Neural cell (in vitro differentiated cells): ENCODE data around the gene RPS6KA5.

ENCODE experiments used
- CTCF ChIP-seq: fragments of 450-650 bp; IDR thresholded peaks from 2 replicates; pipeline ENCODE4 v1.5.1; 2014; ENCODE audit warnings: antibody characterized with exemption, mild to moderate bottlenecking, moderate library complexity; ENCODE audit not compliant: poor library complexity, severe bottlenecking
- EP300 ChIP-seq: fragments of 450-650 bp; conservative IDR thresholded peaks from 2 replicates; pipeline ENCODE4 v1.6.1; 2014; ENCODE audit warnings: antibody characterized with exemption, mild to moderate bottlenecking, moderate library complexity; ENCODE audit not compliant: poor library complexity, severe bottlenecking
- POLR2AphosphoS5 ChIP-seq: IDR thresholded peaks from 2 replicates; pipeline ENCODE4 v1.6.1; 2012
- TAF1 ChIP-seq: IDR thresholded peaks from 2 replicates; pipeline ENCODE4 v1.6.1; 2012; ENCODE audit warnings: low read depth

- no peak for TF ChIP-seq CTCF
- no peak for TF ChIP-seq TAF1
- TF ChIP-seq POLR2AphosphoS5, result no peak
- no peak for TF ChIP-seq EP300
These were observed 55.5 kb downstream of the RPS6KA5 start for GRCh38 chr14:91004987-91005386.
